ENCODE data around the gene INVS. TPM values are rescaled to one million over a fixed set of nuclear protein-coding genes. Genes with fewer than 3 reads are reported as not detected.

Gene INVS
- total and polyA plus RNA-seq, 2 donors (not counting 3 experiments of a cell fraction or from before 2014, with no cell fraction given): 8.5 to 17.9 TPM

- Histone ChIP-seq H3K36me3 (ENCODE audit: control insufficient read depth in 2 of 2, extremely low read depth in 1 of 2, insufficient read depth in 2 of 2, low read length in 2 of 2) (peaks cover 12 to 17% of the 10 kb centered on the region in 2 experiments), H3K4me1 (ENCODE audit: control insufficient read depth, extremely low read depth, insufficient read depth, low read length) (no peaks in the 10 kb centered on the region), H3K9me3 (replicated peaks; ENCODE audit: control insufficient read depth, insufficient read depth, low read length) (no peaks in the 10 kb centered on the region), H3K9ac (replicated peaks; ENCODE audit: extremely low read depth, insufficient read depth, low read length) (no peak overlapping the region), H3K4me2 (ENCODE audit: insufficient read depth, low read length) (no peak overlapping the region), H3K79me2 (ENCODE audit: control insufficient read depth, insufficient read depth, low read length) (no peaks in the 10 kb centered on the region), H3K4me3 (replicated peaks in 1 of 3; ENCODE audit: insufficient read depth in 1 of 3, low read depth in 1 of 3, low read length in 3 of 3) (no peak overlapping the region), H3K27me3 (ENCODE audit: control insufficient read depth in 2 of 2, insufficient read depth in 2 of 2, low read length in 2 of 2) (no peaks in the 10 kb centered on the region), H4K20me1 (replicated peaks; ENCODE audit: control insufficient read depth, extremely low read depth, insufficient read depth, low read length) (no peaks in the 10 kb centered on the region), H3K27ac (ENCODE audit: insufficient read depth, low read depth, low read length) (no peak overlapping the region), H3K9me1 (replicated peaks; ENCODE audit: control insufficient read depth, extremely low read depth, insufficient read depth, low read length) (no peaks in the 10 kb centered on the region), H2AFZ (ENCODE audit: low read depth, low read length) (no peak overlapping the region)
- intact Hi-C loops (cut with micrococcal nuclease): no loop called here
- dilution Hi-C loops (cut with MboI; ENCODE audit: extremely low pct_ligation_motif_present, low sequenced_read_pairs): no loop called here
- ChIA-PET CTCF (interaction anchor here (1.4 to 3.0 kb wide), 2 partner anchors 18 to 26 kb away, joined by 3 to 19 read pairs; no protein-coding TSS in a partner anchor), POLR2A (no interaction called here)
- no peak for TF ChIP-seq FOS (IDR thresholded peaks at IDR 0.05; ENCODE audit: borderline replicate concordance, insufficient read depth, low read length)
- TF ChIP-seq MYC (IDR thresholded peaks at IDR 0.05; ENCODE audit: low read depth, low read length): no peak
- no peak for TF ChIP-seq POLR2AphosphoS5 (IDR thresholded peaks at IDR 0.05; ENCODE audit: insufficient read depth, low read depth, low read length)
- no peak for TF ChIP-seq JUN (IDR thresholded peaks at IDR 0.05; ENCODE audit: borderline replicate concordance, insufficient read depth, insufficient read length, low read depth)
- no peak for TF ChIP-seq EZH2 (IDR thresholded peaks at IDR 0.05; ENCODE audit: borderline replicate concordance, low read depth, low read length, severe bottlenecking)
- TF ChIP-seq GATA2 (IDR thresholded peaks at IDR 0.05; ENCODE audit: insufficient read depth, insufficient read length, low read depth, low read length): no peak
- no TSS peak for BruUV-seq (replicated peaks)
- FAIRE-seq (no peak), DNase-seq (ENCODE audit: low read depth, low spot score) (no peak)
Observed at GRCh38 chr9:100298378-100298777, 199.3 kb downstream of the INVS start.

GRCh38 chr9:100303747-100304146, 204.7 kb downstream of the INVS start:
- no peaks in the 10 kb centered on the region for H4K20me1 ChIP-seq (replicated peaks; ENCODE audit: control insufficient read depth, extremely low read depth, insufficient read depth, low read length)
- H3K9me3 ChIP-seq (replicated peaks; ENCODE audit: control insufficient read depth, insufficient read depth, low read length): no peaks in the 10 kb centered on the region
- H3K27ac ChIP-seq (ENCODE audit: insufficient read depth, low read depth, low read length): no peak overlapping the region
- H2AFZ ChIP-seq (ENCODE audit: low read depth, low read length): no peak overlapping the region
- intact Hi-C loops (cut with micrococcal nuclease): no loop called here
- DNase-seq (ENCODE audit: low read depth, low spot score) (peak; percentile 8), FAIRE-seq (no peak)
- H3K79me2 ChIP-seq (ENCODE audit: control insufficient read depth, insufficient read depth, low read length): peaks cover 8% of the 10 kb centered on the region
- peaks cover 13% of the 10 kb centered on the region in 2 experiments for H3K36me3 ChIP-seq (ENCODE audit: control insufficient read depth in 2 of 2, extremely low read depth in 1 of 2, insufficient read depth in 2 of 2, low read length in 2 of 2)
- H3K4me2 ChIP-seq (ENCODE audit: insufficient read depth, low read length): no peak overlapping the region
- POLR2A ChIA-PET: no interaction called here
- dilution Hi-C loops (cut with MboI; ENCODE audit: extremely low pct_ligation_motif_present, low sequenced_read_pairs): no loop called here
- H3K4me1 ChIP-seq (ENCODE audit: control insufficient read depth, extremely low read depth, insufficient read depth, low read length): no peaks in the 10 kb centered on the region
- H3K27me3 ChIP-seq (ENCODE audit: control insufficient read depth in 2 of 2, insufficient read depth in 2 of 2, low read length in 2 of 2): no peaks in the 10 kb centered on the region
- CTCF ChIA-PET: interaction anchor here (0.7 kb wide), 1 partner anchor 21 kb away, joined by 3 read pairs; no protein-coding TSS in a partner anchor
- TF ChIP-seq JUN (IDR thresholded peaks at IDR 0.05; ENCODE audit: borderline replicate concordance, insufficient read depth, insufficient read length, low read depth): no peak
- TF ChIP-seq MAX (IDR thresholded peaks at IDR 0.05; ENCODE audit: insufficient read depth, insufficient read length): no peak
- no peak for TF ChIP-seq MYC (IDR thresholded peaks at IDR 0.05; ENCODE audit: low read depth, low read length)
- TF ChIP-seq POLR2A (IDR thresholded peaks at IDR 0.05; ENCODE audit: low read depth, low read length): no peak
- no peak for TF ChIP-seq GATA2 (IDR thresholded peaks at IDR 0.05; ENCODE audit: insufficient read depth, insufficient read length, low read depth, low read length)
- TF ChIP-seq POLR2AphosphoS5 (IDR thresholded peaks at IDR 0.05; ENCODE audit: insufficient read depth, low read depth, low read length): no peak
- TF ChIP-seq FOS (IDR thresholded peaks at IDR 0.05; ENCODE audit: borderline replicate concordance, insufficient read depth, low read length): no peak
- no peak for TF ChIP-seq EZH2 (IDR thresholded peaks at IDR 0.05; ENCODE audit: borderline replicate concordance, low read depth, low read length, severe bottlenecking)
- no peak for TF ChIP-seq CTCF (IDR thresholded peaks at IDR 0.05; ENCODE audit: extremely low read depth in 1 of 2, insufficient read depth in 1 of 2, low read depth in 1 of 2, low read length in 2 of 2)
- no peak overlapping the region for H3K9ac ChIP-seq (replicated peaks; ENCODE audit: extremely low read depth, insufficient read depth, low read length)
- H3K4me3 ChIP-seq (replicated peaks in 1 of 3; ENCODE audit: insufficient read depth in 1 of 3, low read depth in 1 of 3, low read length in 3 of 3): no peak overlapping the region
- no peaks in the 10 kb centered on the region for H3K9me1 ChIP-seq (replicated peaks; ENCODE audit: control insufficient read depth, extremely low read depth, insufficient read depth, low read length)
- no TSS peak for BruUV-seq (replicated peaks)
